Activated CD8-positive, alpha-beta memory T cell treated with anti-CD3 and anti-CD28 coated beads, Interleukin-2, amount 50 U/mL, for 1 hour (primary cell): Measurements from ENCODE around the gene RBMS2.
"Not testable (repeated sequence)": the region's sequence is repeated elsewhere in the genome, so short reads cannot be mapped to it uniquely, and the experiment has no call there.

Experiments used
- DNase-seq: peaks from one replicate; pipeline ENCODE4 v3.0.0-alpha.2; 2020; ENCODE audit errors: extremely low read depth

The RBMS2 gene

GRCh38 chr12:56521590-56522371 lies at the start of gene RBMS2:
RBMS2 (plus strand) TSS chr12:56521820; CDS start chr12:56522024, 204 bp downstream.
- peak; percentile 23 for DNase-seq

GRCh38 chr12:56474389-56474788 lies 47.2 kb upstream of the RBMS2 start:
- no peak for DNase-seq

GRCh38 chr12:56476143-56476542 lies 45.5 kb upstream of the RBMS2 start:
- DNase-seq: no peak

- DNase-seq: no peak
Observed at GRCh38 chr12:56476972-56477432, 44.6 kb upstream of the RBMS2 start.

- no peak for DNase-seq
Observed at GRCh38 chr12:56477521-56478225, 43.9 kb upstream of the RBMS2 start.

GRCh38 chr12:56479625-56480024 lies 42.0 kb upstream of the RBMS2 start:
- no peak for DNase-seq

GRCh38 chr12:56484566-56484965 lies 37.1 kb upstream of the RBMS2 start:
- DNase-seq: no peak

GRCh38 chr12:56486694-56487093 lies 34.9 kb upstream of the RBMS2 start:
- no peak for DNase-seq

- no peak for DNase-seq
Observed at GRCh38 chr12:56487448-56488040, 34.1 kb upstream of the RBMS2 start.

GRCh38 chr12:56488041-56488955 lies 33.3 kb upstream of the RBMS2 start, which contains the start of gene GLS2:
GLS2 (minus strand) TSS chr12:56488161; CDS start chr12:56488118, 43 bp downstream.
- peak; percentile 31 for DNase-seq

- DNase-seq: no peak
Observed at GRCh38 chr12:56490360-56490759, 31.3 kb upstream of the RBMS2 start.

- not testable (repeated sequence) for DNase-seq
Observed at GRCh38 chr12:56493409-56494105, 28.1 kb upstream of the RBMS2 start.

- DNase-seq: not testable (repeated sequence)
Observed at GRCh38 chr12:56494106-56494415, 27.6 kb upstream of the RBMS2 start.

GRCh38 chr12:56494481-56494880 lies 27.1 kb upstream of the RBMS2 start:
- not testable (repeated sequence) for DNase-seq

GRCh38 chr12:56496704-56497103 lies 24.9 kb upstream of the RBMS2 start:
- DNase-seq: not testable (repeated sequence)

GRCh38 chr12:56498126-56498902 lies 23.3 kb upstream of the RBMS2 start:
- DNase-seq: not testable (repeated sequence)

GRCh38 chr12:56499452-56499851 lies 22.2 kb upstream of the RBMS2 start:
- DNase-seq: not testable (repeated sequence)

GRCh38 chr12:56499879-56500278 lies 21.7 kb upstream of the RBMS2 start:
- not testable (repeated sequence) for DNase-seq

- no peak for DNase-seq
Observed at GRCh38 chr12:56510786-56511185, 10.8 kb upstream of the RBMS2 start.

GRCh38 chr12:56514014-56514318 lies 7.7 kb upstream of the RBMS2 start:
- DNase-seq: not testable (repeated sequence)
